HCT116 (cell line): ENCODE data around the gene RETREG1.

Source experiments
- EZH2phosphoT487 ChIP-seq: fragments of 200-600 bp; IDR thresholded peaks from 2 replicates; pipeline ENCODE4 v1.6.1; 2018; ENCODE audit warnings: antibody characterized with exemption, borderline replicate concordance
- JUND ChIP-seq: IDR thresholded peaks from 2 replicates; pipeline ENCODE4 v1.6.1; 2012
- RAD21 ChIP-seq: IDR thresholded peaks from 2 replicates; pipeline ENCODE4 v1.6.1; 2012; ENCODE audit warnings: low read depth, mild to moderate bottlenecking
- SIN3A ChIP-seq: IDR thresholded peaks from 2 replicates; pipeline ENCODE4 v1.6.1; 2012; ENCODE audit warnings: low read depth

DNA sequence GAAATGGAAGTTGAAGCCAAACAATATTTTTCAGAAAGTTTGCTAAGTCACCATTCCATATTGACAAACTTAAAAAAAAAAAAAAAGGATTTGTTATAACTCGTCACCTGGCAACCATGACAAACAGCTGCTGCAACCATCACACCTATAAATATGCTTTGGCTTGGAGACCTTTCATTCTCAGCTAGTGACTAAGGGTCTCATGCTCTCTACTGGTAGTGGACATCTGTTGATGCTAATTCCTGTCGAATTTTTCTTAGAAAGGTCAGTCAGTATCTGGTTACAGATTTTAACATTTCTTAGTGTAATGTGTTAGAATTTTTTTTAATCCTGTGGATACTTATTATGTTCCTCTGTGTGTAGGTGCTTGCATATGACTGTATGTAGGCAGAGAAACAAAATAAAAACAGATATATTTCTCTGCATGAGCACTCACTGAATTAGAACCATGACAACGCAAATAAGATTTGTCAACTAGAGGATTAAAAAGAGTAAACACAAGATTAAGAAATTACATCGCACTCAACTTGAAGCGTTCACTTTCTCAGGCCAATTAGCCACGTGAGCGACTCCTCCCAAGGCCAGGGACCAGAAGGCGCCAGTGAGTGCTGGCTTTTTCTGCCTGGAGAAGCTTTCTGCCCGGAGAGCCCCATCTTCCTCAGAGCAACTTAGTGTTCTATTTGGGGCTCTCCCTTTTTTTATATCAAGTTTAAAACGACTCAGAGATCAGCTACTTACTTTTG is 124.2 kb downstream of the RETREG1 start:
- TF ChIP-seq EZH2phosphoT487, result no peak
- no peak for TF ChIP-seq SIN3A
- TF ChIP-seq RAD21, result no peak
- TF ChIP-seq JUND, result no peak
